Endothelial cell of umbilical vein (primary cell): ENCODE measurements around the gene FUCA2. TPM values are rescaled to one million over a fixed set of nuclear protein-coding genes. Genes with fewer than 3 reads are reported as not detected.

Source experiments
- BruUV-seq: library from RNA; stranded (reverse); fragments of 400-500 nt; replicated peaks from 2 replicates; lab custom pipeline; 2021; lab: Mats Ljungman, UMichigan
- CTCF ChIA-PET: fragments of 300-600, 350-600 bp; sonication (Branson Sonifier 250); formaldehyde crosslinking; loops from one replicate; lab custom pipeline; 2021; ENCODE audit warnings: antibody characterized with exemption, inconsistent platforms; lab: Charles Lee
- POLR2A ChIA-PET: fragments of 300-600, 350-600 bp; sonication (Branson Sonifier 250); formaldehyde crosslinking; loops from one replicate; lab custom pipeline; 2021; ENCODE audit warnings: antibody characterized with exemption, inconsistent platforms; lab: Charles Lee
- DNase-seq: peaks from one replicate; pipeline ENCODE4 v3.0.0-alpha.2; 2011; ENCODE audit warnings: low read depth, low spot score
- FAIRE-seq: peaks from 2 replicates; lab custom pipeline; 2011; peaks lifted over from hg19 to GRCh38; lab: Jason Lieb, UNC
- H2AFZ ChIP-seq: 2 replicates; pipeline ENCODE4 v1.6.0; 2012; ENCODE audit warnings: low read depth, low read length, control low read depth, inconsistent platforms
- H3K27ac ChIP-seq: 2 replicates; pipeline ENCODE4 v1.5.1; 2011; ENCODE audit warnings: low read depth, mild to moderate bottlenecking, control low read depth, low read length, moderate library complexity; ENCODE audit not compliant: insufficient read depth
- H3K27me3 ChIP-seq, 2 experiments: 2 replicates each; pipeline versions ENCODE4 v1.6.0 to v1.6.1; 2011; ENCODE audit warnings: low read length in 2 of 2, mixed read lengths in 1 of 2; ENCODE audit not compliant: control insufficient read depth in 2 of 2, insufficient read depth in 2 of 2
- H3K36me3 ChIP-seq, 2 experiments: 2 replicates in 1 of 2; 3 replicates in 1 of 2; pipeline ENCODE4 v1.5.1; 2011; ENCODE audit warnings: low read length in 2 of 2, mild to moderate bottlenecking in 1 of 2, moderate library complexity in 1 of 2; ENCODE audit not compliant: control insufficient read depth in 2 of 2, insufficient read depth in 2 of 2; ENCODE audit errors: extremely low read depth in 1 of 2
- H3K4me1 ChIP-seq: 3 replicates; pipeline ENCODE4 v1.5.1; 2011; ENCODE audit warnings: mild to moderate bottlenecking, low read length; ENCODE audit not compliant: control insufficient read depth, insufficient read depth; ENCODE audit errors: extremely low read depth
- H3K4me2 ChIP-seq: 2 replicates; pipeline ENCODE4 v1.6.1; 2011; ENCODE audit warnings: low read length, control low read depth, mixed read lengths; ENCODE audit not compliant: insufficient read depth
- H3K4me3 ChIP-seq, 3 experiments: fragments of 200-600 bp in 1 of 3; sonication (generic), shearing (Covaris generic) in 1 of 3; replicated peaks in 1 of 3; 2 replicates each; pipeline ENCODE4 v1.5.1; 2011 to 2016; ENCODE audit warnings: control low read depth in 3 of 3, low read length in 3 of 3, mild to moderate bottlenecking in 2 of 3, inconsistent platforms in 1 of 3, low read depth in 1 of 3, moderate library complexity in 1 of 3; ENCODE audit not compliant: insufficient read depth in 1 of 3
- H3K79me2 ChIP-seq: 2 replicates; pipeline ENCODE4 v1.6.0; 2012; ENCODE audit warnings: low read length, inconsistent platforms; ENCODE audit not compliant: control insufficient read depth, insufficient read depth
- H3K9ac ChIP-seq: replicated peaks from 2 replicates; pipeline ENCODE3; 2011; ENCODE audit warnings: low read length, control low read depth; ENCODE audit not compliant: insufficient read depth; ENCODE audit errors: extremely low read depth
- H3K9me1 ChIP-seq: replicated peaks from 3 replicates; pipeline ENCODE4 v1.6.0; 2011; ENCODE audit warnings: mild to moderate bottlenecking, low read length; ENCODE audit not compliant: control insufficient read depth, insufficient read depth; ENCODE audit errors: extremely low read depth
- H3K9me3 ChIP-seq: replicated peaks from 2 replicates; pipeline ENCODE4 v1.5.1; 2012; ENCODE audit warnings: low read length, inconsistent platforms; ENCODE audit not compliant: control insufficient read depth, insufficient read depth
- H4K20me1 ChIP-seq: replicated peaks from 2 replicates; pipeline ENCODE3; 2011; ENCODE audit warnings: mild to moderate bottlenecking, low read length; ENCODE audit not compliant: control insufficient read depth, insufficient read depth; ENCODE audit errors: extremely low read depth
- EZH2 ChIP-seq: IDR thresholded peaks from 2 replicates; pipeline ENCODE4 v1.6.1; 2012; ENCODE audit warnings: borderline replicate concordance, low read depth, mild to moderate bottlenecking, moderate library complexity, low read length, inconsistent platforms; ENCODE audit not compliant: severe bottlenecking
- FOS ChIP-seq: IDR thresholded peaks from 2 replicates; pipeline ENCODE4 v1.6.1; 2011; ENCODE audit warnings: mild to moderate bottlenecking, low read length, moderate library complexity, borderline replicate concordance; ENCODE audit not compliant: insufficient read depth
- GATA2 ChIP-seq: IDR thresholded peaks from 2 replicates; pipeline ENCODE4 v1.7.0; 2011; ENCODE audit warnings: low read depth, mild to moderate bottlenecking, moderate library complexity, mixed read lengths, low read length; ENCODE audit not compliant: insufficient read length, insufficient read depth
- MYC ChIP-seq: IDR thresholded peaks from one replicate; pipeline ENCODE4 v1.6.1; 2011; ENCODE audit warnings: mild to moderate bottlenecking, low read depth, low read length
- POLR2A ChIP-seq: IDR thresholded peaks from 2 replicates; pipeline ENCODE4 v1.6.1; 2012; ENCODE audit warnings: low read depth, mild to moderate bottlenecking, control low read depth, low read length
- POLR2AphosphoS5 ChIP-seq: IDR thresholded peaks from 2 replicates; pipeline ENCODE4 v1.6.1; 2012; ENCODE audit warnings: low read depth, mild to moderate bottlenecking, control low read depth, low read length, moderate library complexity; ENCODE audit not compliant: insufficient read depth
- dilution Hi-C: fragments of 300-500 bp; cut with MboI; formaldehyde crosslinking; loops from one replicate; pipeline ENCODE4 v1.15.0; 2019; ENCODE audit warnings: low sequenced_read_pairs; ENCODE audit not compliant: extremely low pct_ligation_motif_present
- intact Hi-C: fragments of 100-400 bp; cut with micrococcal nuclease; formaldehyde crosslinking; loops from one replicate; pipeline ENCODE4 v1.10.0; 2022
- polyA plus RNA-seq, 4 experiments: library from polyadenylated mRNA; depleted of rRNA in 3 of 4; stranded (reverse) in 3 of 4; unstranded in 1 of 4; fragments of >200 nt; gene quantifications; 2 replicates each; pipeline versions ENCODE4 v1.2.1 to v1.2.3, GENCODE V29; 2011 to 2012; ENCODE audit warnings: missing spikeins in 1 of 4
- total RNA-seq: library from RNA; stranded (reverse); gene quantifications from 2 replicates; pipeline ENCODE4 v1.2.3, GENCODE V29; 2021
- TF ChIP-seq, protein P1 (sequence below): IDR thresholded peaks from 2 replicates; pipeline ENCODE4 v1.6.1; 2011; ENCODE audit not compliant: insufficient read depth, insufficient read length

FUCA2 gene
- total and polyA plus RNA-seq, 2 donors (not counting 3 experiments of a cell fraction or from before 2014, with no cell fraction given): 29.7 to 80.9 TPM

- POLR2A ChIA-PET: no interaction called here
- Histone ChIP-seq H3K4me3 (no peak overlapping the region), H3K9ac (no peak overlapping the region), H4K20me1 (no peaks in the 10 kb centered on the region), H3K27ac (no peak overlapping the region), H3K9me1 (no peaks in the 10 kb centered on the region), H3K36me3 (peaks cover 2 to 7% of the 10 kb centered on the region in 2 experiments), H3K4me2 (no peak overlapping the region), H2AFZ (no peak overlapping the region), H3K9me3 (no peaks in the 10 kb centered on the region), H3K27me3 (no peaks in the 10 kb centered on the region), H3K79me2 (no peaks in the 10 kb centered on the region), H3K4me1 (no peaks in the 10 kb centered on the region)
- CTCF ChIA-PET: interaction anchor here (1.8 kb wide), 1 partner anchor 10 kb away, joined by 5 read pairs; no protein-coding TSS in a partner anchor
- intact Hi-C loops (no loop called here), dilution Hi-C loops (no loop called here)
- DNase-seq (no peak), FAIRE-seq (no peak)
- BruUV-seq: no TSS peak
- TF ChIP-seq POLR2AphosphoS5 (no peak), EZH2 (no peak)
Observed at GRCh38 chr6:143490775-143491174, 20.7 kb downstream of the FUCA2 start.

DNA sequence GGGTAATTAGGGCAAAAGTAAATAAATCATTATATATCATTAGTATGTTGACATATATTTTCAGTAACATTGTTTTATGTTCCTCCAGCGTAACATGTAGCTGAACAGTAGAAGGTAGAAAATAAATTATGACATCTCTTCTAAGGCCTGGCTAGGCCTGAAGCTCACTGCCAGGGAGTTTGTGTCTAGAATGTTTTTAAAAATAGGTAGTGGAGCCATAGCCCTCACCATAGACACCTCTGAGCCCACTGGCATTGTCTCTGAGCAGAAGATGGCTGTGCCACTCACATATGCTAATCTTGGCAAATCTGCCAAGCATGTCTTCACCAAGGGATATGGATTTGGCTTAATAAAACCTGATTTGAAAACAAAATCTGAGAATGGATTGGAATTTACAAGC is 21.3 kb downstream of the FUCA2 start:
- dilution Hi-C loops: no loop called here

More for the DNA sequence above, 21.3 kb downstream of the FUCA2 start:
- H3K27ac ChIP-seq: no peak overlapping the region
- H2AFZ ChIP-seq: no peak overlapping the region
- no peak overlapping the region for H3K9ac ChIP-seq
- no peaks in the 10 kb centered on the region for H3K27me3 ChIP-seq
- POLR2A ChIA-PET: no interaction called here
- DNase-seq (no peak), FAIRE-seq (no peak)
- CTCF ChIA-PET: interaction anchor here (1.8 kb wide), 1 partner anchor 9 kb away, joined by 5 read pairs; no protein-coding TSS in a partner anchor
- no TSS peak for BruUV-seq
- no peaks in the 10 kb centered on the region for H3K9me3 ChIP-seq
- H4K20me1 ChIP-seq: no peaks in the 10 kb centered on the region
- H3K4me1 ChIP-seq: no peaks in the 10 kb centered on the region
- no peaks in the 10 kb centered on the region for H3K79me2 ChIP-seq
- intact Hi-C loops: no loop called here
- H3K4me3 ChIP-seq: no peak overlapping the region
- peaks cover 2 to 7% of the 10 kb centered on the region in 2 experiments for H3K36me3 ChIP-seq
- H3K9me1 ChIP-seq: no peaks in the 10 kb centered on the region
- TF ChIP-seq EZH2 (no peak), POLR2AphosphoS5 (no peak), MYC (no peak), FOS (no peak), GATA2 (no peak), POLR2A (no peak)
- TF ChIP-seq, protein P1, sequence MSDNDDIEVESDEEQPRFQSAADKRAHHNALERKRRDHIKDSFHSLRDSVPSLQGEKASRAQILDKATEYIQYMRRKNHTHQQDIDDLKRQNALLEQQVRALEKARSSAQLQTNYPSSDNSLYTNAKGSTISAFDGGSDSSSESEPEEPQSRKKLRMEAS: no peak
- no peak overlapping the region for H3K4me2 ChIP-seq
